BE2C (cell line): Measurements from ENCODE around the gene SNX14.

ENCODE experiments used
- DNase-seq: peaks from one replicate; pipeline ENCODE4 v3.0.0-alpha.2; 2020
- H3K27me3 ChIP-seq: fragments of 250-450 bp; sonication (Bioruptor Pico); 2 replicates; pipeline ENCODE4 v1.5.1; 2020; ENCODE audit warnings: mild to moderate bottlenecking
- H3K36me3 ChIP-seq: fragments of 250-450 bp; sonication (Bioruptor Pico); 2 replicates; pipeline ENCODE4 v1.5.1; 2020; ENCODE audit warnings: mild to moderate bottlenecking
- H3K4me1 ChIP-seq: fragments of 250-450 bp; sonication (Bioruptor Pico); 2 replicates; pipeline ENCODE4 v1.5.1; 2020
- H3K4me3 ChIP-seq: 2 replicates; pipeline ENCODE4 v1.5.1; 2011; ENCODE audit warnings: low read depth, low read length
- H3K9me3 ChIP-seq: fragments of 250-450 bp; sonication (Bioruptor Pico); 2 replicates; pipeline ENCODE4 v1.5.1; 2020
- TF ChIP-seq, protein P1 (sequence below): IDR thresholded peaks from 2 replicates; pipeline ENCODE4 v1.5.1; 2012; ENCODE audit warnings: mild to moderate bottlenecking, low read depth, low read length

SNX14 gene

DNA sequence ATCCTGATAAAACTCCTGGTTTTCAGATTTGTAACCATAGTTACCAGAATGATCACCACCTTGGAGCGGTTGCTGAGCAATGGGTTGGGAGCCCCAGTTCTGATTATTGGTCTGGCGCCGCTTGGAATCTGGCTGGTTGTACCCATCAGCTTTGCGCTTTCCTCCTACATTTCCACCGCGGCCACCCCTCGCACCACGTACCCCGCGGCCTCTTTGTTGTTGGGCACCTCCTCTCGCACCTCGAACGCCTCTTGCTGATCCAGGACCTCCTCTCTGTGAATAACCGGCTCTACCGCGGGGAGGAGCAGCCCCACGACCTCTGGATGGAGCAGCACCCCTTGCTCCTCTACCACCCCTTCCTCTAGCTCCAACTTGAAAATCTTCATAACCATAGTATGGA is 21.1 kb upstream of the SNX14 start:
- H3K36me3 ChIP-seq = peaks cover 100% of the 10 kb centered on the region
- H3K4me1 ChIP-seq = no peaks in the 10 kb centered on the region
- no peak overlapping the region for H3K4me3 ChIP-seq
- H3K27me3 ChIP-seq = no peaks in the 10 kb centered on the region
- no peak for DNase-seq
- TF ChIP-seq, protein P1, sequence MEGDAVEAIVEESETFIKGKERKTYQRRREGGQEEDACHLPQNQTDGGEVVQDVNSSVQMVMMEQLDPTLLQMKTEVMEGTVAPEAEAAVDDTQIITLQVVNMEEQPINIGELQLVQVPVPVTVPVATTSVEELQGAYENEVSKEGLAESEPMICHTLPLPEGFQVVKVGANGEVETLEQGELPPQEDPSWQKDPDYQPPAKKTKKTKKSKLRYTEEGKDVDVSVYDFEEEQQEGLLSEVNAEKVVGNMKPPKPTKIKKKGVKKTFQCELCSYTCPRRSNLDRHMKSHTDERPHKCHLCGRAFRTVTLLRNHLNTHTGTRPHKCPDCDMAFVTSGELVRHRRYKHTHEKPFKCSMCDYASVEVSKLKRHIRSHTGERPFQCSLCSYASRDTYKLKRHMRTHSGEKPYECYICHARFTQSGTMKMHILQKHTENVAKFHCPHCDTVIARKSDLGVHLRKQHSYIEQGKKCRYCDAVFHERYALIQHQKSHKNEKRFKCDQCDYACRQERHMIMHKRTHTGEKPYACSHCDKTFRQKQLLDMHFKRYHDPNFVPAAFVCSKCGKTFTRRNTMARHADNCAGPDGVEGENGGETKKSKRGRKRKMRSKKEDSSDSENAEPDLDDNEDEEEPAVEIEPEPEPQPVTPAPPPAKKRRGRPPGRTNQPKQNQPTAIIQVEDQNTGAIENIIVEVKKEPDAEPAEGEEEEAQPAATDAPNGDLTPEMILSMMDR = no peak
- no peaks in the 10 kb centered on the region for H3K9me3 ChIP-seq

DNA sequence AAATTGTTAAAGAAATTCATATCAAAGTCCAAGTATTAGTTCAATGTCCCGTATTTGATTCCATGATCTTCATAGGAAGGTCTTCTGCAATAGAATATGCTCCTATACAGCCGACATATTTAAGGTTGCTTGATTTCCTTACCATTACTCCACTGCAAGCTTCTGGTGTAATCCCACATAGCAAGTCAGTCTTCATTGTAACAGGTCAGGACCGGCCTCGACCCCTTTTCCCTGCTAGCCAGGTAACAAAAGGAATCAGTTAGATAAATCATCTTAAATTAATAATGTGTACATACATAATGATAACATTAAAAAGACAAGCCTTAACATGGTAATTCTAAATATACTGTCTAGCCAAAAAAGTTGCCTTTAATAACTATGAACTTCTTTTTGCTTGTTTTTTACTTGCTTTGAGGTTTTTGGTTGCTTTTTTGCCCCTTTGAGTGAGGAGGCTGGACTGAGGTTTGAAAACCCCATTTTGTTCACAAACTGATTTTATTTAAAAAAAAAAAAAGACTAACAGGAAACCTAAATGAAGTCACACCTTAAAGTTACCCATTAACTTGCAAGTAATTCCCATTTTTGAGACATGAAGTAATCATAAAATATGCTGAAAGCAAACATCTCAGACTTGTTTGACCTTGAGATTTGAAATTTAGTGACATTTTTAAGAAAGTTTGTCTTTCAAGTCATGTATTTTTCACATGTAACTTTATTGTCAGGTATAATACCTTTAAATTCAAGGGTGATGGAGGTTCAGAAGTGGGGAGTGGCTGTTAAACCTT is 19.2 kb upstream of the SNX14 start:
- H3K4me3 ChIP-seq = no peak overlapping the region
- H3K9me3 ChIP-seq = no peaks in the 10 kb centered on the region
- no peaks in the 10 kb centered on the region for H3K4me1 ChIP-seq
- DNase-seq = no peak
- H3K27me3 ChIP-seq = no peaks in the 10 kb centered on the region
- TF ChIP-seq, protein P1 = no peak
- H3K36me3 ChIP-seq = peaks cover 88% of the 10 kb centered on the region

DNA sequence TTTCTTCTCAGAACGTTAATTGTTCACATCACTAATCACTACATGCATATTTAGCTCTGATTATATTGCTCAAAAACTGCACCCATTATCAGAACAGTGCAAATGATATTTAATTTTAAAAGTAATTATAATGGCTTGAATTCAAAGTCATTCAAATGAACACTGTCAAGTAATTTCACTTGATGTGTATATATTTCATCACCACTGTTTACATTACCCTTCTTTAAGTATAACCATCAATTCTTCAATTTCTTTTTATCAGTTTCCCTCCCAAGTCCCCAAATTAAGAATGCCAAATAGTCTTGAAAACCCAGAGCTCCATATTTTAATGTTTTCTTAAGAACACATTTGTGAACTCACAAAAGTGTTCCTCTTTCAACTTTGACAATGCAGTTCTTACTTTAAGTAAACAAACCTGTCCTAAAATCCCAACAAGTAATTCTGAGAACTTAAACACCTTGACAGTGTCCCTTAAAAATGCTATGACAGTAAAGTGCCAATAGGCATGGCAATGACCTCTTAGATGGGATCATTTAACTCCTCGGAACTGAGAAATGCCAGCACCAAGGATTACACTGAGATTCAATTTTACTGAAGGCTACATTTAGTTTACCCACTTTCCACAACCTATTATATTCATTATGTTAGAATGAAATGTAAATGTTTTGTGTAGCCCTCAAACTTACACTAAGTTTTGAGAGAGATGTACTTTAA is 16.7 kb upstream of the SNX14 start:
- TF ChIP-seq, protein P1 = no peak
- no peaks in the 10 kb centered on the region for H3K9me3 ChIP-seq
- no peaks in the 10 kb centered on the region for H3K4me1 ChIP-seq
- H3K36me3 ChIP-seq = peaks cover 73% of the 10 kb centered on the region
- no peak overlapping the region for H3K4me3 ChIP-seq
- no peak for DNase-seq
- no peaks in the 10 kb centered on the region for H3K27me3 ChIP-seq

DNA sequence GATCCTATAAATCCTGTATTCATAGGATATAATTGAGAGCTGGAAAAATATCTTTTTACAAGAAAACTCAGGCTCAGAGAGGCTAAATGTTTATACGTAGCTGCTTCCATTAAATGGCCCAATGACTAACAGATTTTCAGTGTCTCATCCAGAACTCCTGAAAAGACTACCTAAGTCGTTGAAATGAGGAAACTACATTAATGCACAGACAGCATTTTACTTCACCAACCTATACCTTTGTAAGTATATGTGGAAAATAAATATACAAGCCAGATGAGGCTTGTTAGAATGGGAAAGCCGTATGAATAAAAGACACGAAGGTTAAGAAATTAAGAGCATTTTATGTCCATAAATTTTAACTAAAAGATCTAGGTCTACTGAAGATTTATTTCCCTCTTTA is 8.4 kb upstream of the SNX14 start:
- H3K36me3 ChIP-seq = peaks cover 18% of the 10 kb centered on the region
- no peak for DNase-seq
- H3K4me3 ChIP-seq = no peak overlapping the region
- H3K27me3 ChIP-seq = no peaks in the 10 kb centered on the region
- H3K4me1 ChIP-seq = peaks cover 3% of the 10 kb centered on the region; the same call in 1 of the 2 replicates
- H3K9me3 ChIP-seq = no peaks in the 10 kb centered on the region
- TF ChIP-seq, protein P1 = no peak

DNA sequence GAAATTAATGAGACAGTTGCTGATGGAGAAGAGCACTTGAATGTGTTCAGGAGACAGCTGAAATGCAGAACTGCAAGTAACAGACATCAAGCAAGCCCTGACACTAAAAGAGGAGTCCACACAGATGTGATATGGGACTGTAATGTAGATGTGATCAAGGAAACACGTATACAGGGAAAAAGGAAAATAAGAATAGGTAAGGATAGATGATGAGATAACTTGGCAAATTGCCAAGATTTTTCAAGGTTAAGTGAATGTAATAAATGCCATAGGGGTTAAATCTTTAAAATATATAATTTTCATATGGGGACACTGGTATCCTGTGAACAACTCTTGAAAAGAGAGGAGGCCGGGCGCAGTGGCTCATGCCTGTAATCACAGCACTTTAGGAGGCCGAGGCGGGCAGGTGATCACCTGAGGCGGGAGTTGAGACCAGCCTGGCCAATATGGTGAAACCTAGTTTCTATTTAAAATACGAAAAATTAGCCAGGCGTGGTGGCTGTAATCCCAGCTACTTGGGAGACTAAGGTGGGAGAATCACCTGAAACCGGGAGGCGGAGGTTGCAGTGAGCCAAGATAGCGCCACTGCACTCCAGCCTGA is 7.2 kb upstream of the SNX14 start:
- DNase-seq = no peak
- TF ChIP-seq, protein P1 = no peak

More for the DNA sequence above, 7.2 kb upstream of the SNX14 start:
- Histone ChIP-seq H3K4me1 (peaks cover 3% of the 10 kb centered on the region; the same call in 1 of the 2 replicates), H3K36me3 (peaks cover 12% of the 10 kb centered on the region), H3K9me3 (no peaks in the 10 kb centered on the region), H3K27me3 (no peaks in the 10 kb centered on the region), H3K4me3 (no peak overlapping the region)
